HCT116 (cell line): ENCODE data around the gene NEURL1B. TPM values are rescaled to one million over a fixed set of nuclear protein-coding genes. Genes with fewer than 3 reads are reported as not detected.

Experiments
- ATAC-seq: fragments of 200-7000 bp; cut with Tn5 transposase; 2 replicates; pipeline ENCODE4 v1.9.1; 2020; ENCODE audit warnings: mild to moderate bottlenecking, moderate library complexity
- BruUV-seq: library from RNA; stranded (reverse); fragments of 400-500 nt; replicated peaks from 2 replicates; lab custom pipeline; 2021; lab: Mats Ljungman, UMichigan
- CTCF ChIA-PET: fragments of 300-600 bp; sonication (Branson Sonifier 250); formaldehyde crosslinking; loops from one replicate; lab custom pipeline; 2021; ENCODE audit warnings: antibody characterized with exemption; lab: Charles Lee
- POLR2A ChIA-PET: fragments of 300-600, 350-600 bp; sonication (Branson Sonifier 250); formaldehyde crosslinking; loops from one replicate; lab custom pipeline; 2021; ENCODE audit warnings: antibody characterized with exemption; lab: Charles Lee
- RAD21 ChIA-PET, 2 experiments: fragments of 300-600 bp; sonication (Branson Sonifier 250); formaldehyde crosslinking; loops; one replicate each; lab custom pipeline; 2023; ENCODE audit warnings: low total read pairs in 2 of 2; ENCODE audit not compliant: uncharacterized antibody in 2 of 2, unreplicated experiment in 2 of 2, low non-redundant PET in 1 of 2; lab: Charles Lee
- DNase-seq: peaks from one replicate; pipeline ENCODE4 v3.0.0-alpha.2; 2010; ENCODE audit warnings: low read depth, low spot score
- H2AFZ ChIP-seq: fragments of 200-600 bp; shearing (Covaris generic), sonication (generic); 2 replicates; pipeline ENCODE4 v1.6.1; 2017; ENCODE audit warnings: low read depth, mixed run types, mixed read lengths, antibody characterized with exemption, low read length; ENCODE audit not compliant: poor library complexity, severe bottlenecking
- H3K27ac ChIP-seq: 2 replicates; pipeline ENCODE4 v1.5.1; 2012; ENCODE audit warnings: low read depth, low read length
- H3K27me3 ChIP-seq: fragments of 200-600 bp; sonication (generic); 2 replicates; pipeline ENCODE4 v1.6.1; 2016; ENCODE audit warnings: mixed run types, low read length, mixed read lengths; ENCODE audit not compliant: insufficient read depth
- H3K36me3 ChIP-seq, 2 experiments: fragments of 200-500 bp in 1 of 2; fragments of 200-600 bp in 1 of 2; sonication (Bioruptor generic) in 1 of 2; sonication (generic) in 1 of 2; 2 replicates each; pipeline versions ENCODE4 v1.5.1 to v1.6.1; 2014 to 2016; ENCODE audit warnings: low read length in 2 of 2, inconsistent platforms in 1 of 2, mixed read lengths in 1 of 2, mixed run types in 1 of 2; ENCODE audit not compliant: insufficient read depth in 2 of 2, control insufficient read depth in 1 of 2
- H3K4me1 ChIP-seq, 2 experiments: fragments of 200-600 bp in 1 of 2; sonication (generic) in 1 of 2; 2 replicates each; pipeline versions ENCODE4 v1.5.1 to v1.6.1; 2012 to 2017; ENCODE audit warnings: low read length in 2 of 2, inconsistent platforms in 1 of 2, mild to moderate bottlenecking in 1 of 2, mixed read lengths in 1 of 2, mixed run types in 1 of 2, moderate library complexity in 1 of 2; ENCODE audit not compliant: insufficient read depth in 2 of 2, control insufficient read depth in 1 of 2
- H3K4me2 ChIP-seq: fragments of 200-600 bp; sonication (generic); 2 replicates; pipeline ENCODE4 v1.6.1; 2017; ENCODE audit warnings: mixed run types, low read length, mixed read lengths
- H3K4me3 ChIP-seq, 2 experiments: fragments of 200-600 bp in 1 of 2; sonication (generic) in 1 of 2; replicated peaks in 1 of 2; 2 replicates each; pipeline ENCODE4 v1.5.1; 2011 to 2016; ENCODE audit warnings: low read length in 2 of 2, control low read depth in 1 of 2, low read depth in 1 of 2, mild to moderate bottlenecking in 1 of 2, mixed read lengths in 1 of 2, mixed run types in 1 of 2
- H3K79me2 ChIP-seq: fragments of 200-600 bp; sonication (generic); 2 replicates; pipeline ENCODE4 v1.6.1; 2017; ENCODE audit warnings: mild to moderate bottlenecking, mixed run types, low read length, moderate library complexity, mixed read lengths; ENCODE audit not compliant: insufficient read depth
- H3K9ac ChIP-seq: fragments of 200-600 bp; sonication (generic); 2 replicates; pipeline ENCODE4 v1.6.1; 2016; ENCODE audit warnings: low read length, mixed read lengths
- H3K9me2 ChIP-seq: fragments of 200-600 bp; sonication (generic), shearing (Covaris generic); 2 replicates; pipeline ENCODE4 v1.6.1; 2017; ENCODE audit warnings: mixed run types, mild to moderate bottlenecking, moderate library complexity; ENCODE audit not compliant: insufficient read depth
- H3K9me3 ChIP-seq, 2 experiments: fragments of 200-500 bp in 1 of 2; fragments of 200-600 bp in 1 of 2; sonication (Bioruptor generic) in 1 of 2; sonication (generic) in 1 of 2; 2 replicates each; pipeline ENCODE4 v1.6.1; 2014 to 2017; ENCODE audit warnings: low read length in 2 of 2, mixed read lengths in 2 of 2, inconsistent platforms in 1 of 2, low read depth in 1 of 2, mild to moderate bottlenecking in 1 of 2, mixed run types in 1 of 2, moderate library complexity in 1 of 2; ENCODE audit not compliant: control insufficient read depth in 1 of 2, insufficient read depth in 1 of 2
- H4K20me1 ChIP-seq: fragments of 200-600 bp; sonication (generic), shearing (Covaris generic); 2 replicates; pipeline ENCODE4 v1.6.1; 2017; ENCODE audit warnings: mixed run types, mild to moderate bottlenecking, moderate library complexity; ENCODE audit not compliant: insufficient read depth
- CBX3 ChIP-seq: IDR thresholded peaks from 2 replicates; pipeline ENCODE4 v1.6.1; 2012; ENCODE audit warnings: low read depth
- CEBPB ChIP-seq: IDR thresholded peaks from 2 replicates; pipeline ENCODE4 v1.6.1; 2012; ENCODE audit warnings: low read depth
- EGR1 ChIP-seq: IDR thresholded peaks from 2 replicates; pipeline ENCODE4 v1.6.1; 2012; ENCODE audit warnings: low read depth
- EZH2 ChIP-seq: fragments of 200-600 bp; sonication (generic); IDR thresholded peaks from 2 replicates; pipeline ENCODE4 v1.6.1; 2017; ENCODE audit warnings: antibody characterized with exemption, mixed run types
- EZH2phosphoT487 ChIP-seq: fragments of 200-600 bp; IDR thresholded peaks from 2 replicates; pipeline ENCODE4 v1.6.1; 2018; ENCODE audit warnings: antibody characterized with exemption, borderline replicate concordance
- POLR2A ChIP-seq: IDR thresholded peaks from 2 replicates; pipeline ENCODE4 v1.7.0; 2011; ENCODE audit warnings: borderline replicate concordance; ENCODE audit not compliant: insufficient read depth, insufficient read length; ENCODE audit errors: extremely low read depth
- POLR2AphosphoS5 ChIP-seq: IDR thresholded peaks from 2 replicates; pipeline ENCODE4 v1.6.1; 2011; ENCODE audit warnings: mild to moderate bottlenecking, low read depth, low read length, moderate library complexity
- RAD21 ChIP-seq: IDR thresholded peaks from 2 replicates; pipeline ENCODE4 v1.6.1; 2012; ENCODE audit warnings: low read depth, mild to moderate bottlenecking
- SIN3A ChIP-seq: IDR thresholded peaks from 2 replicates; pipeline ENCODE4 v1.6.1; 2012; ENCODE audit warnings: low read depth
- SP1 ChIP-seq: IDR thresholded peaks from 2 replicates; pipeline ENCODE4 v1.6.1; 2012; ENCODE audit warnings: low read depth
- YY1 ChIP-seq: IDR thresholded peaks from 2 replicates; pipeline ENCODE4 v1.6.1; 2011; ENCODE audit warnings: low read length, low read depth, moderate library complexity, mild to moderate bottlenecking; ENCODE audit not compliant: insufficient replicate concordance; ENCODE audit errors: extremely low read depth
- ZFX ChIP-seq: fragments of 450-650 bp; IDR thresholded peaks from 2 replicates; pipeline ENCODE4 v1.6.1; 2017
- intact Hi-C: fragments of 100-400 bp; cut with micrococcal nuclease; formaldehyde crosslinking; loops from 2 replicates; pipeline ENCODE4 v1.10.0; 2022
- total RNA-seq: library from RNA; stranded (reverse); gene quantifications from one replicate; pipeline ENCODE4 v1.2.1, GENCODE V29; 2021; ENCODE audit not compliant: unreplicated experiment
- TF ChIP-seq, protein P1 (sequence below), 3 experiments: fragments of 200-600 bp in 1 of 3; sonication (generic) in 1 of 3; IDR thresholded peaks in 2 of 3; conservative IDR thresholded peaks in 1 of 3; 2 replicates each; pipeline ENCODE4 v1.5.1; 2012 to 2017; ENCODE audit warnings: low read depth in 2 of 3, low read length in 2 of 3, antibody characterized with exemption in 1 of 3, borderline replicate concordance in 1 of 3, control low read depth in 1 of 3, mild to moderate bottlenecking in 1 of 3, mixed read lengths in 1 of 3, mixed run types in 1 of 3, moderate library complexity in 1 of 3; ENCODE audit not compliant: insufficient read depth in 1 of 3
- TF ChIP-seq, protein P2 (sequence below): IDR thresholded peaks from 2 replicates; pipeline ENCODE4 v1.6.1; 2012
- TF ChIP-seq, protein P3 (sequence below): IDR thresholded peaks from 2 replicates; pipeline ENCODE4 v1.6.1; 2012

The NEURL1B gene
- total RNA-seq, 1 experiment from 2014 or later, result 5.8 TPM

DNA sequence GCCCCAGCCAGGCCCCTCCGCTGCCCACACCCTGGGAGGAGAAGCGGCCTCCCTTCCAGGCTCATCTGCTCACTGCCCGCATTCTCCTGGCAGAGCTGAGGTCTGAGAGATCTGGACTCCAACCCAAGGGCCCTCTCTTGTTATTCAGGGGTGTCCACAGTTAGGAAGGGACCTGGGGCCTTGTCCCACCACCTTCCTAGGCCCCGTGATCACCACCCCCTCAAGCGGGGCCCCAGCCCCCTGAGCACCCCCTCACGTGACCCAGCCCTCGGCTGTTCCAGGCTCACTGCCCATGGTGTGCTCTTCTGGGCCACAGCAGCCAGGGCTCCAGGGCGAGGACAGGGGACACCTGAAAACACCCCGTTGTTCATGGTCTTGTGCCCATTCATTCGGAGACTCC is 48.7 kb downstream of the NEURL1B start:
- H3K4me3 ChIP-seq, result no peak overlapping the region
- no peak for ATAC-seq
- ChIA-PET POLR2A (no interaction called here), CTCF (no interaction called here), RAD21 (no interaction called here)
- H3K4me2 ChIP-seq, result no peak overlapping the region
- no peak overlapping the region for H2AFZ ChIP-seq
- H3K27ac ChIP-seq, result no peak overlapping the region
- no peaks in the 10 kb centered on the region for H3K9me3 ChIP-seq
- H3K4me1 ChIP-seq, result peaks cover 17 to 32% of the 10 kb centered on the region in 2 experiments
- no TSS peak for BruUV-seq
- no peaks in the 10 kb centered on the region for H3K79me2 ChIP-seq
- DNase-seq, result no peak
- no peaks in the 10 kb centered on the region for H3K27me3 ChIP-seq
- no peaks in the 10 kb centered on the region for H3K9me2 ChIP-seq
- no peaks in the 10 kb centered on the region; the same call in 1 of the 2 replicates for H4K20me1 ChIP-seq
- intact Hi-C loops, result loop anchor here (10.0 kb wide), 1 partner anchor 775 kb away; no protein-coding TSS in a partner anchor
- TF ChIP-seq SP1 (no peak), YY1 (no peak), SIN3A (no peak)
- TF ChIP-seq, all 23 proteins: peak for 0
- H3K36me3 ChIP-seq, result no peaks in the 10 kb centered on the region
- H3K9ac ChIP-seq, result no peak overlapping the region

DNA sequence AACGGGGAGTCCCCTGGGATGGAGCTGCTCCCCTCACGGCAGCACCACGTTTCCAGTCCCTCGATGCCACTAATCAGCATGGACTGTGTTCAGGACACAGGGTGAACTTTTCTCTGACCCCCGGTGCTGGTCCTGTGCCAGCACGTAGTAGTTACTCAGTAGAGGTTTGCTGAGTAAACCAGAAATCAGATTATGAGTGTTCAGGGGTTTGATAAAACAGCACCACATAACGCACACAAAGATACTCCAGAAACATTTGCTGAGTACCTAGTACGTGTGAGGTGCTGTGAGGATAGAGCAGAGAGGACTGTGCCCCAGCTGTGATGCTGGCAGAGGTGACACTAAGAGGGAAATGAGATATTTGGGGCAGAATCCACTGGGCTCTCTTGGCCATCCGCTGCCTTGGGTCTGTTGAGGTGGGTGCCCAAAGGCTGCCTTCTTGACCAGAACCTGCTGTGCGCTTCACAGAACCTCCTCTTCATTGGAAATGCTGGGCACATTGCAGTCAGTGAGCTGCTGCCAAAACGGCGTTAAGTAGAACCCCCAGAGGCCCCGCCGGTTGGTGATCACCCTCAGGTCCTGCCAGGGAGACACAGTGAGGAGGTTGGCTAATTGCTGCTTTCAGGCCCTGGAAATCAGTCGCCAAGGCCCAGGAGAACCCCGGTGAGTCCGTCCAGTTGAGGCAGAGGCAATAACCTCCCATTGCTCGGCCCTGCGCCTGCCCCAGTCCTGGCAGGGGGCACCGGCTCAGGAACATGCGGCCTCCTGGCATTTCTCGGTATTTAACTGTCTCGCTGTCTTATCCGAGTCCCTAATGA is 49.4 kb downstream of the NEURL1B start:
- TF ChIP-seq CEBPB (no peak), POLR2AphosphoS5 (no peak), POLR2A (no peak), EZH2phosphoT487 (no peak), SP1 (no peak), EZH2 (no peak), RAD21 (no peak), YY1 (no peak), SIN3A (no peak), EGR1 (no peak), ZFX (no peak), CBX3 (no peak)
- TF ChIP-seq, protein P1, sequence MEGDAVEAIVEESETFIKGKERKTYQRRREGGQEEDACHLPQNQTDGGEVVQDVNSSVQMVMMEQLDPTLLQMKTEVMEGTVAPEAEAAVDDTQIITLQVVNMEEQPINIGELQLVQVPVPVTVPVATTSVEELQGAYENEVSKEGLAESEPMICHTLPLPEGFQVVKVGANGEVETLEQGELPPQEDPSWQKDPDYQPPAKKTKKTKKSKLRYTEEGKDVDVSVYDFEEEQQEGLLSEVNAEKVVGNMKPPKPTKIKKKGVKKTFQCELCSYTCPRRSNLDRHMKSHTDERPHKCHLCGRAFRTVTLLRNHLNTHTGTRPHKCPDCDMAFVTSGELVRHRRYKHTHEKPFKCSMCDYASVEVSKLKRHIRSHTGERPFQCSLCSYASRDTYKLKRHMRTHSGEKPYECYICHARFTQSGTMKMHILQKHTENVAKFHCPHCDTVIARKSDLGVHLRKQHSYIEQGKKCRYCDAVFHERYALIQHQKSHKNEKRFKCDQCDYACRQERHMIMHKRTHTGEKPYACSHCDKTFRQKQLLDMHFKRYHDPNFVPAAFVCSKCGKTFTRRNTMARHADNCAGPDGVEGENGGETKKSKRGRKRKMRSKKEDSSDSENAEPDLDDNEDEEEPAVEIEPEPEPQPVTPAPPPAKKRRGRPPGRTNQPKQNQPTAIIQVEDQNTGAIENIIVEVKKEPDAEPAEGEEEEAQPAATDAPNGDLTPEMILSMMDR (IDR thresholded peaks at IDR 0.05 in 2 of 3, conservative IDR thresholded peaks at IDR 0.05 in 1 of 3; ENCODE audit: borderline replicate concordance in 1 of 3, insufficient read depth in 1 of 3, low read depth in 2 of 3, low read length in 2 of 3), result no peak
- TF ChIP-seq, protein P2, sequence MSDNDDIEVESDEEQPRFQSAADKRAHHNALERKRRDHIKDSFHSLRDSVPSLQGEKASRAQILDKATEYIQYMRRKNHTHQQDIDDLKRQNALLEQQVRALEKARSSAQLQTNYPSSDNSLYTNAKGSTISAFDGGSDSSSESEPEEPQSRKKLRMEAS, result no peak
- TF ChIP-seq, protein P3, sequence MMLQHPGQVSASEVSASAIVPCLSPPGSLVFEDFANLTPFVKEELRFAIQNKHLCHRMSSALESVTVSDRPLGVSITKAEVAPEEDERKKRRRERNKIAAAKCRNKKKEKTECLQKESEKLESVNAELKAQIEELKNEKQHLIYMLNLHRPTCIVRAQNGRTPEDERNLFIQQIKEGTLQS, result no peak
- ChIA-PET CTCF (no interaction called here), RAD21 (no interaction called here), POLR2A (no interaction called here)
- no peaks in the 10 kb centered on the region; the same call in 1 of the 2 replicates for H4K20me1 ChIP-seq
- no peak for DNase-seq
- BruUV-seq, result no TSS peak
- no peaks in the 10 kb centered on the region for H3K9me3 ChIP-seq
- intact Hi-C loops, result loop anchor here (10.0 kb wide), 1 partner anchor 776 kb away; no protein-coding TSS in a partner anchor
- H3K4me1 ChIP-seq, result peaks cover 17 to 32% of the 10 kb centered on the region in 2 experiments
- no peak overlapping the region for H3K4me3 ChIP-seq
- ATAC-seq, result no peak
- no peak overlapping the region for H3K9ac ChIP-seq
- H3K27ac ChIP-seq, result no peak overlapping the region
- H3K9me2 ChIP-seq, result no peaks in the 10 kb centered on the region
- H2AFZ ChIP-seq, result no peak overlapping the region
- no peaks in the 10 kb centered on the region for H3K36me3 ChIP-seq
- no peaks in the 10 kb centered on the region for H3K79me2 ChIP-seq
- H3K4me2 ChIP-seq, result no peak overlapping the region
- H3K27me3 ChIP-seq, result no peaks in the 10 kb centered on the region
